Pulmonary artery endothelial cell (primary cell): ENCODE results near the gene GMPR2. TPM values are rescaled to one million over a fixed set of nuclear protein-coding genes. Genes with fewer than 3 reads are reported as not detected.
"Not testable (repeated sequence)": the region's sequence is repeated elsewhere in the genome, so short reads cannot be mapped to it uniquely, and the experiment has no call there.

Experiments
- DNase-seq: peaks from one replicate; pipeline ENCODE4 v3.0.0-alpha.2; 2011; ENCODE audit warnings: low read depth, low spot score
- total RNA-seq: library from RNA; depleted of rRNA; stranded (reverse); fragments of >200 nt; gene quantifications from 2 replicates; pipeline ENCODE4 v1.2.3, GENCODE V29; 2014

Gene GMPR2
- total RNA-seq, 1 donor from 2014 or later: 97.8 TPM

GRCh38 chr14:24228902-24229301, 3.8 kb upstream of the GMPR2 start:
- DNase-seq: no peak

DNA sequence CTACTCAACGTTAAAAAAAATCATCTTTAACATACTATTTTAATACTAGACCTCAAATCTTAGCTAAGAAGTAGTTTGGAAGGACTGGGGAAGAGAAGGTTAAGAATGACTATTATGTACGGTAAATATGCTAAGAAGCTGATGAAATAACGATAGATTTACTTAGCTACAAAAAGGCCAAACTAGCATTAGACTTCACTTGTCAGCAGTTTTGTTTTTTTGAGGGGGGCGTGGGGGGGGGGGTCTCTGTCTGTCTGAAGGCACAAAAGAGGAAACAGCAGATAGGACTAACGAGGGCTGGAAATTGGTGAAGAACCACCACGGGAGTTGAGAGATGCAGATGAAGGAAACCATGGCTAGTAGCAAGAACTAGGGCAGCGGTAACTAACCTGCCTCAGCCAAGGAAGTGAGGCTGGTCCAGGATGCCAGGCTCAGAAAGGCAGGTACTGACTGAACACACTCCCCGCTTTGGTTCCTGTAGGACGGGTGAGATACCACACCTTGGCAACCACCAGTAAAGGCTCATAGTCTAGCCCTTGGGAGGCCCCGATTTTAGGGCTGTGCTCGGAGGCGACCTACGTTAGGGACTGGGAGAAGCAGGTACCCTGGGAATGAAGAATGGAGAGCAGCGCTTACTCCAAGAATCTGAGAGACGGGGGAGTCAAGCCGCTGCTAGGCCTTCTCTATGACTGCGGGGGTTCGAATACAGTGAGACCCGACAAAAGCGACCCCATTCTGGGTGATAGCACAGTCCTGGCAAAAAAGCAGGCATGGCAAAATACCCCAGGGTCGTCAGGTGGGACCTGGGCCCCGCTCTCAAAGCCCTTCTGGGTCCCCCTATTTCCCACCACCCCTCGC, 1.2 kb upstream of the GMPR2 start:
- no peak for DNase-seq

GRCh38 chr14:24232121-24232644, 546 bp upstream of the GMPR2 start, which contains the start of gene NEDD8:
Gene NEDD8, minus strand, starts transcription at chr14:24232367. Its CDS starts 100 bp downstream, at chr14:24232267.
- DNase-seq: peak; percentile 86

- no peak for DNase-seq
Observed at GRCh38 chr14:24233538-24233866, 773 bp downstream of the GMPR2 start.

DNA sequence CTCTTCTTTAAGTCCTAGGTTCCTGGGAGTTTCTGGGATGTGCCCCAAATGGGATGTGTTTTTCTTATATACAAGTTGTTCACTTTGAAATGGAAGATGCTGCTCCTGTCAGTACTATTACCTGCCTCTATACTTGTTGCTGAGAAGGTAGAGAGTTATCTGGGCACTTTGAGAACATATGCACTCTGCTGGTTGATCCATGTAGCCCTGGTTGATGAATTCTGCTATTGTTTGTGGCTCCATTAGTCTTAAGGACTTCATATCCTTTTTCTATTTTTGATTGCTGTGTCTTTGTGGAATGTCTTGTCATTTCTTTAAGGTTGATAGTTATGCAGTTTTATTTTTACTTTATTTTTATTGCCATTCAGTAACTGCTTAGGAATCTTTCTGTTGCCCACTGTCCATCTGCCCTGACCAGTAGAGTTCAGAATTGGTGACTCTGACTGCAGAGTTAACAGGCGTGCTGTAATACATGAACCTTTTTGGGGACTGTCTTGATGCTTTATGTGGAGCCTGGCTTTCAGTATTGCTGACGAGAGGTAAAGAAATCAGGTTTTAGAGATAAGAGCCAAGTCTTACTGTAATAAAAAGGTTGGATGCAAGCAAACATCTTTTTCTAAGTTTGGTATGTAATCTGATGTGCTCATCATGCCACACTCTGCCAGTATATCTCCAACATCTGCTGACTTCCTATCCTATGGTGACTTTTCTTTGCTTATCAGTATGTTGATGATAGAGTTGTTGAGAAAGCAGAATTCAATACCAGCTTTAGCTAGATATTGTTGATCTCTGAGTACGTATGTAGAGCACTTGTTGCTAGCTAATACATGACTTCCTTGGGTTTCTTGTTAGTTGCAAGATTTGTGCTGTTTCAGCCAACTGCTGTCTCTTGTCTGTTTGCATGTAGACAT, 1.6 kb downstream of the GMPR2 start:
- DNase-seq: no peak

DNA sequence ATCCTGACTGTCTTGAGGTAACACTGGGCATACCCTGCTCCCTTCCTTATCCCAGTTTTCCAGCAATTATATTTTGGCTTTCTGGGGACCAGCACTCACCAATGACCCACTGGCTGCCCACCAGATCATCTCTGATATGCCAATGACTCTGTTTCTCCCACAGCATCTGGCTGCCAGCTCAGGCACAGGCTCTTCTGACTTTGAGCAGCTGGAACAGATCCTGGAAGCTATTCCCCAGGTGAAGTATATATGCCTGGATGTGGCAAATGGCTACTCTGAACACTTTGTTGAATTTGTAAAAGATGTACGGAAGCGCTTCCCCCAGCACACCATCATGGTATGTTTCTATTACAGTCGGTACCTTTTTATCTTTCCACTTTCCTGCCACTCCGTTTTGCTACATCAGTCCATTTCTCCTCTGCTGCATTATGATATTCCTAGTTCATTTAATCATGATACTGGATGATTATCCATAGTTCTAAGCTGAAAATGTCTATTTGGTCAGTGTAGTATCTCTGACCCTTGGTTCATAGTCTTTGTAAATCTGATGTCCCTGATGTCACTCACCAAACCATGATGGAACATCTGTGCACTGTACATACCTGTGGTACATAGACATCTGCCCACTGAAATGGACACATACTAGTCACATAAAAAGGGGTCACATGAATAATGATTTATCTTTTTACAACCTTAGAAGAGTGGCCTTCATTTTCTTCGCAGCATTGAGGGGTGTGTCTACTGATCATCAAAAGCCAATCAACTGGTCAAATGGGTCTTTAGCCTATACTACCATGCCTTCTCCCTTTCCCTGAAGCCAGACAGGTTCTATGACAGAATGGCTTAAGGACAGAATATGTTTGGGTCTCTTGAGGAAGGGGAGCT, 3.3 kb downstream of the GMPR2 start:
- DNase-seq: no peak

DNA sequence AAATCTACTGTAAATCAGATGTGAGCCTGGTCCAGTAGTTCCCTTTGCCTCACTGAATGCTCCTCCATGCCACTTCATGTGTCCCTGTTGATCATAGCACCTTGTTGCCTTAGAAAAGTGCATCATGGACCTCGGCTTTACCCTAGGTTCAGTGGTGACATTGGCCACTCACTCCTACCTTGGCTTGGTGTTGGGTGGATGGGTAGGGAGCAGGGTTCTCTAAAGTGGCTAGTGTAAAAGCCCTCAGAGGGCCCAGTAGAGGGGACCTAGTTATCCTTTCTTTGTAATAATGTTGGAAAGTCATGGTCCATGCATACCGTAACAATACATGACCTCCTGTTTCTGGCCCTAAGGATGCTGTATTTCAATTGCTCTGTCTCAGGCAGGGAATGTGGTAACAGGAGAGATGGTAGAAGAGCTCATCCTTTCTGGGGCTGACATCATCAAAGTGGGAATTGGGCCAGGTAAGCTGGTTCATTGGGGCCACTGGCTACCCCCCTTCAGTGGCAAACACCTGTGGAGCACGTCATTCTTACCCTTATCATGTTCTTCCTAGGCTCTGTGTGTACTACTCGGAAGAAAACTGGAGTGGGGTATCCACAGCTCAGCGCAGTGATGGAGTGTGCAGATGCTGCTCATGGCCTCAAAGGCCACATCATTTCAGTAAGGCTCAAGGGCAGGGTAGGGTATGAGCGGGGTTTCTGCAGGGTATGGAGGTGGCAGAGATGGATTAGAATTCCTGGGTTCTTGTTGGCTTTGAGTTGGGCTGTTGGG, 4.1 kb downstream of the GMPR2 start:
- DNase-seq: no peak

GRCh38 chr14:24237463-24237955, 4.8 kb downstream of the GMPR2 start:
- no peak for DNase-seq

- DNase-seq: no peak
Observed at GRCh38 chr14:24238123-24238522, 5.4 kb downstream of the GMPR2 start.

GRCh38 chr14:24238527-24239037, 5.9 kb downstream of the GMPR2 start:
- DNase-seq: no peak

DNA sequence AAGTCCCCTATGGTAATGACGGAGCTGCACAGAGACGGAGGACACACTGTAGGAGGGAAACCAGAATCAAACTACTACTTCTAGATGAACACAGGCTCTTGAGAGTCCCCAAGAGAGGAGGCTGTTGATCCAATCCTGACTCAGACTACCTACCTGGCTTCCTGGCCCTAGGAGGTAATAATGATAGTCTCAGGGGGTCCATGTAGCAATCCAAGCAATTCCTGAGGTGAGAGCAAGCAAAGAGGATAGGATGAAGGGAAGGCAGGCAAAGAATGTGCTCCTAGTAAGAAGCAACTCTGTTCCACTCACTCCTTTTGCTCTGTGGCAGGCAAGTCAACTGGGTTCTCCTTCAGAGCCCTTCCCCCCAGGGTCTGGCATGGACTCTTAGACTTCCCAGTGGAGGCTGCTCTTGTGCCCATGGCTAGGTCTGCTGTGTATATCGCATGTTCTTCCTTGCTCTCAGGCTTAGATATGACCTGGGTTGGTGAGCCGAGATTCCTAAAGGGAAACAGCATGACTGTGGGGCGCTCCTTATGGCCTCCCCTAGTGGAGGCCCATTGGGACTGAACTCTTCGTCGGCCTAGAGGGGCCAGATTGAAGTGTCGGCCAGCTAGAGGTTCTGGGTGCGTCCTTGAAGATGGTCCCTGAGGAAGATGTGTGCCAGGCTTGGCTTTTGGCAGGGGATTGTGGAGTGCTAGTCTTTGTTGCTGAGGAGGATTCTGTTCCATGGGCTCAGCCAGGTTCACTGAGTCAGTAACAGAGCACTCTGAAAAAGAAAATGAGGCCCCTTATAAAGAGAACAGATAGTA, 7.6 kb downstream of the GMPR2 start:
- no peak for DNase-seq

- peak; percentile 74 for DNase-seq
Observed at GRCh38 chr14:24241829-24242443, 9.2 kb downstream of the GMPR2 start.

DNA sequence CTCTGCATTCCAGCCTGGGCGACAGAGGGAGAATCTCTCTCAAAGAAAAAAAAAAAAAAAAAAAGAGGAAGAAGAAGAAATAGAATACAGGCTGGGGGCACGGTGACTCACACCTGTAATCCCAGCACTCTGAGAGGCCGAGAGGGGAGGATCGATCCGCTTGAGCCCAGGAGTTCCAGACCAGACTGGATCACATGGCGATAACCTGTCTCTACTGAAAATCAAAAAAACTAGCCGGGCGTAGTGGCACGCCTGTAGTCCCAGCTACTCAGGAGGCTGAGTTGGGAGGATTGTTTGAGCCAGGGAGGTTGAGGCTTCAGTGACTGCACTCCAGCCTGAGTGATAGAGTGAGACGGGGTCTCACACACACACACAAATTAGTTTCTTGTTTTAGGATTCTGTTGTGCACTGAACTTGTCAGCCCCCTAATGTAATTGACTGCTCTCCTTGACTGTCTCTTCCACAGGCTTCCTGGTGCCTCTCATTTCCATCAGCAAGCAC, 10.7 kb downstream of the GMPR2 start:
- no peak for DNase-seq

- not testable (repeated sequence) for DNase-seq
Observed at GRCh38 chr14:24245350-24245749, 12.6 kb downstream of the GMPR2 start.

DNA sequence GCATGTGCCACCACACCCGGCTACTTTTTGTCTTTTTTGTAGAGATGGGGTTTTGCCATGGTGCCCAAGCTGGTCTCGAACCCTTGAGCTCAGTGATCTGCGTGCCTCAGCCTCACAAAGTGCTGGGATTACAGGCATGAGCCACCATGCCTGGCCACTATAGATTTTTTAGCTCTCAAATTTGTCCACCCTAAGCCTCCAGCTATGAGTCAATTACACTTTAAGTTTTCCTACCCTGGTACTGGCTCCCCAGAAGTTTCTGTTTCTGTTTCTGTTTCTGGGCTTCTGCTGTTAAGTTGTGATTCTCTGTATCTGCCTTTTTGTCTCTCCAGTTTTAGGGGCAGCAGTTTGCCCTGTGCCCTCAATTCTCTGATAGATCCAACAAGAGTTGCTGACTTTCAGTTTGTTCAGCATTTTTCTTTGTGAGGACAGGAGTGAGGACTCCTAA, 14.1 kb downstream of the GMPR2 start:
- DNase-seq: no peak

- no peak for DNase-seq
Observed at GRCh38 chr14:24247422-24247821, 14.7 kb downstream of the GMPR2 start.

DNA sequence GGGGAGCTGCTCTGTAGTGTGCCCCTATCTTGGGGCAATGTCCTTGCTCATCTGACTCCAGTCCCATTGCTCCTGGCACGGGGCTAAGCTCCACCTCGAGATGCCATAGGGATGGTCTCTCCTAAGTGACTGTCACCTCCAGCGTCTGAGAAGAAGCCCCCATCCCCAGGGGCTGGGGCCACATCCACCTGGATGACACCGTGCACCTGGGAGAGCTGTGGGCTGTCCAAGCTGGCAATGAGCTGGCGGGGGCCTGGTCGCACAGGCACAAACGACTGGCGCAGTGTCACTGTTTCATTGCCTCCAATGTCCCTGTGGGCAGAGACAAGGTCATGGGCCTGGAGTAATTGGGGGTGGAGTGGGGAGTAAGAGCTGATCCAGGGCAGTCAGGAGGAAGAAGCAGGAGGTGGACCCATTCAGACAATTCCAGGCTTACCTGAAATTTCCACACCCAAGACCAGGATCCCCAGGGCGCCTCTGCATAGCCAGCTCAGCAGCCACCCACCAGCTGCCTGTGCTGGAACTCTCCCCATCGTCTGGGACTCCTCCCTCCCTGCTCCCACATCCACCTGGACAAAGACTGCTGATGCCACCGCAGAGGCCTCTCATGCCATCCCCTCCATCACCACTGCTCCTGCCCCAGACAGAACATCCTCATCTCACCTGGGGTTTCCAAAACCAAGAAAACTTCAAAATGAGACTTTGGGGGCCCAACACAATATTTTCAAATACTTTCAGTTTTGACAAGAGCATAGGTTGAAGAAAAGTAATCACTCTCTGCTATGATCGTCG, 16.7 kb downstream of the GMPR2 start:
- no peak for DNase-seq

DNA sequence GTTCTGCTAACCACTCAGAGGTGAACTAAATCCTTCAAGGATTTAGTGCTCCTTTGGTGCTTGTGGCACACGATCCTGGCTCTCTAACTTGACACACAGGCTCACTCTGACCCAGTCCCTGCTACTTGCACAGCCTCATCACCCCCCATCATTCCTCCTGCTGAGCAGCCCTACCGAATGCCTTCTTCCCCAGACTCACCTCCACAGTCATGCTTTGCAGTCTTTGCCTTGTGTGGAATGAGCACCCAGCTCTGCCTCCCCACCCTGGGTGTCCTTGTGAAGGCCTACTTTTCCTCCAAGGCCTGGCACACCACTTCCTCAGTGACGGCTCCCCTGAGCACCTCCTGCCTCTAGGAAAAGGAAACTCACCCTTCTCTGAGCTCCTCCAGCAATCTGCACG, 17.6 kb downstream of the GMPR2 start:
- DNase-seq: no peak
